ENCODE data around the gene NDUFAF5.
"Not testable (repeated sequence)": the region's sequence is repeated elsewhere in the genome, so short reads cannot be mapped to it uniquely, and the experiment has no call there.

NDUFAF5 gene, protein sequence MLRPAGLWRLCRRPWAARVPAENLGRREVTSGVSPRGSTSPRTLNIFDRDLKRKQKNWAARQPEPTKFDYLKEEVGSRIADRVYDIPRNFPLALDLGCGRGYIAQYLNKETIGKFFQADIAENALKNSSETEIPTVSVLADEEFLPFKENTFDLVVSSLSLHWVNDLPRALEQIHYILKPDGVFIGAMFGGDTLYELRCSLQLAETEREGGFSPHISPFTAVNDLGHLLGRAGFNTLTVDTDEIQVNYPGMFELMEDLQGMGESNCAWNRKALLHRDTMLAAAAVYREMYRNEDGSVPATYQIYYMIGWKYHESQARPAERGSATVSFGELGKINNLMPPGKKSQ

GRCh38 chr20:13784893-13785715, at the start of gene NDUFAF5, which contains the start of gene ESF1:
NDUFAF5 (plus strand) TSS chr20:13785028; CDS start chr20:13785069, 41 bp downstream.
ESF1 (minus strand) TSS chr20:13784919; CDS start chr20:13783140, 1,779 bp downstream.
- H3K4me1 ChIP-seq (ENCODE audit: insufficient read depth, low read length) = peaks cover 21% of the 10 kb centered on the region
- no peaks in the 10 kb centered on the region for H3K27me3 ChIP-seq (ENCODE audit: control insufficient read depth in 1 of 2, insufficient read depth in 2 of 2, low read length in 2 of 2)
- H3K27ac ChIP-seq (ENCODE audit: low read depth, low read length) = peak within 1 kb of the TSS; percentile 90
- no peaks in the 10 kb centered on the region for H3K9me3 ChIP-seq (ENCODE audit: low read length)
- H3K9ac ChIP-seq (ENCODE audit: low read length) = peak within 1 kb of the TSS; percentile 88
- peaks cover 17% of the 10 kb centered on the region for H3K36me3 ChIP-seq (ENCODE audit: insufficient read depth, low read length)
- peak within 1 kb of the TSS; percentile 89 to 98 for H3K4me3 ChIP-seq (ENCODE audit: low read depth in 1 of 2, low read length in 2 of 2)

GRCh38 chr20:13735826-13736225, 49.0 kb upstream of the NDUFAF5 start:
- H3K27ac ChIP-seq (ENCODE audit: low read depth, low read length) = peak overlapping the region; percentile 22

DNA sequence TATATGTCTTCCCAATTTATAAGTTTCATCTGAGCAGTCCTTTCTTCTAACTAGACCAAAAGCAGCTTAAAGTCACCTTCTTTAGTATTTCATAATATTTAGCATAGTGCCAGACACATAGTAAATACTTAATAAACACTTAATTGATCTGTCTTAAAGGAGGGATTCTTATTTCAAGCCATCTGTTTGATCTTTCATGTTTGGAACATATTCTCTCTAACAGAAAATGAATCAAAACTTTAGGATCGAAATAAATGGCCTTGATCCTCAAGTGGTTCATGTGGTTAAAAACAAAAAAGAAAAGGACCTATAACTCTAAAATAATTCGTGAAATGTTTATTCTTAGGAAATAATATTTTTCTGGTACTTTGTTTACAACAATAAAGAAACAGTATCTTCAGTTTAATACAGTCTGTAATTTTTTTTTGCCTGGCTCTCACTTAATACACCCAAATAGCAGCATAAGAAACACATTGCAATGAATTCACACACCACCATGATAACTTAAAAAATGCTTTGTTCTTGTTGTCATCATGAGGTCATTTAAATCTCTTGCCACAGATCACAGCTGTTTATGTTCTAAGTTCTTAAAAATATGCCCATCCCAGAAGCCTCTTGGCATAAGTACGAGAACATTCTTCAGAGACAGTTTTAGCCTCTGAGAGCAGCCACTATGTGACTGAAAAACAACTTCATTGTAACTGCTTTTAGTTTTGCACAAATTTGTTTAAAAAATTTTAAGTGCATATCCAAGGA, 48.2 kb upstream of the NDUFAF5 start:
- Histone ChIP-seq H3K36me3 (ENCODE audit: insufficient read depth, low read length) (peaks cover 9% of the 10 kb centered on the region), H3K4me3 (ENCODE audit: low read depth in 1 of 2, low read length in 2 of 2) (no peak overlapping the region), H3K9ac (ENCODE audit: low read length) (no peak overlapping the region), H3K27me3 (ENCODE audit: control insufficient read depth in 1 of 2, insufficient read depth in 2 of 2, low read length in 2 of 2) (no peaks in the 10 kb centered on the region), H3K4me1 (ENCODE audit: insufficient read depth, low read length) (peaks cover 22% of the 10 kb centered on the region), H3K27ac (ENCODE audit: low read depth, low read length) (peak overlapping the region; percentile 22), H3K9me3 (ENCODE audit: low read length) (no peaks in the 10 kb centered on the region)

More at GRCh38 chr20:13735826-13736225, 49.0 kb upstream of the NDUFAF5 start:
- H3K4me1 ChIP-seq (ENCODE audit: insufficient read depth, low read length) = peaks cover 22% of the 10 kb centered on the region
- no peak overlapping the region for H3K9ac ChIP-seq (ENCODE audit: low read length)
- no peak overlapping the region for H3K4me3 ChIP-seq (ENCODE audit: low read depth in 1 of 2, low read length in 2 of 2)
- peaks cover 9% of the 10 kb centered on the region for H3K36me3 ChIP-seq (ENCODE audit: insufficient read depth, low read length)
- no peaks in the 10 kb centered on the region for H3K27me3 ChIP-seq (ENCODE audit: control insufficient read depth in 1 of 2, insufficient read depth in 2 of 2, low read length in 2 of 2)
- no peaks in the 10 kb centered on the region for H3K9me3 ChIP-seq (ENCODE audit: low read length)

DNA sequence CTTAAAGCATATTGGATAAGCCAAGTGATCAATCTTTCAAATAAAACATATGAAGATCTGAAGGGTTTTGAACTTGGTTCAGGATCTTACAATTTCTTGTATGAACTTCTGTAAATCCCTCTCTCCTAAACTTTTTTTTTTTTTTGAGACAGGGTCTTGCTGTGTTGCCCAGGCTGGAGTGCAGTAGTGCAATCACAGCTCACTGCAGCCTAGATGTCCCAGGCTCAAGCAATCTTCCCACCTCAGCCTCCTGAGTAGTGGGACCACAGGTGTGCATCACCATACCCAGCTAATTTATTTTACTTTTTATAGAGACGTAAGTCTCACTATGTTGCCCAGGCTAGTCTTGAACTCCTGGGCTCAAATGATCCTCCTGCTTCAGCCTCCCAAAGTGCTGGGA, 46.6 kb upstream of the NDUFAF5 start:
- not testable (repeated sequence) for H3K4me3 ChIP-seq (ENCODE audit: low read depth in 1 of 2, low read length in 2 of 2); H3K36me3 ChIP-seq (ENCODE audit: insufficient read depth, low read length); H3K27ac ChIP-seq (ENCODE audit: low read depth, low read length); H3K9me3 ChIP-seq (ENCODE audit: low read length); H3K9ac ChIP-seq (ENCODE audit: low read length); H3K27me3 ChIP-seq (ENCODE audit: control insufficient read depth in 1 of 2, insufficient read depth in 2 of 2, low read length in 2 of 2)
- H3K4me1 ChIP-seq (ENCODE audit: insufficient read depth, low read length) = peaks cover 22% of the 10 kb centered on the region

DNA sequence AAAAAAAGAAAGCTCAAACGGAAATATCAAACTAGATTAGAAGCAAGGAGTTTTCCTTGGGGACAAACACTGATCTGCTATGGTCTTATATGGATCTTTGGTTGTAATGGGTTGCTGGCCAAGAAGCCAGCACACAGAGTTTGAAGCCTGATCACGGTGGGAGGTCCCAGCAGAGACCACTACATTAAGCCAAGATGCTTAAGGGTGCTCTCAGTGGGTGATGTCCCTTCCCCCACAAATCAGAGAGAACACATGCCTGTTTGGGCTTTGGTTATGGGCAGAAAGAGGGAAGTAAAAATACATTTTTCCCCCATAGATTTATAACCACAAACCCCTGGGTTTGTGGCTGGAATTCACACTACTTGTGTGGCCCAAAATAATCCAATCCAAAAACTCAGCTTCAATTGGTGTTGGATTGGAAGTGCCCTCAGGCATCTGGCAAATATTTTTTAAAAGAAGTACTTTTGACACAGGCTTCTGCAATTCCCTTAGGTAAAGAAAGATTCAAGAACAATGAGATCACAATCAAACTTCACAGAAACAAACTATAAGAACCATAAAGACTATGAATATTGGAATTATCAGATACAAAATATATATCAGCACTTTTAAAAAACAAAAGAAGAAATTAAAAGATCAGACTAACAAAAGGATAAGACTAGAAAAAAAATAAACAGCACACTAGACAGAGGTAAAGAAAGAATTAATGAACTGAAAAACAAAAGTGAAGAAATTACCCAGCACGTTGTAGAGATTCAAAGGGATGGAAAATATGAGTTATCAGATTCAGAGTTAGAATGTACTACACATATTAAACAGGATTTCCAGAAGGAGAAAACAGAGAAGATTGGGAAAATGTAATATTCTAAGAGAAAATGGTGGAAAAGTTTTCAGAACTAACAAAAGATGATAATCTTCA, 44.8 kb upstream of the NDUFAF5 start:
- H3K9me3 ChIP-seq (ENCODE audit: low read length) = no peaks in the 10 kb centered on the region
- no peak overlapping the region for H3K4me3 ChIP-seq (ENCODE audit: low read depth in 1 of 2, low read length in 2 of 2)
- peaks cover 5% of the 10 kb centered on the region for H3K36me3 ChIP-seq (ENCODE audit: insufficient read depth, low read length)
- no peaks in the 10 kb centered on the region for H3K27me3 ChIP-seq (ENCODE audit: control insufficient read depth in 1 of 2, insufficient read depth in 2 of 2, low read length in 2 of 2)
- no peak overlapping the region for H3K27ac ChIP-seq (ENCODE audit: low read depth, low read length)
- H3K4me1 ChIP-seq (ENCODE audit: insufficient read depth, low read length) = peaks cover 22% of the 10 kb centered on the region
- no peak overlapping the region for H3K9ac ChIP-seq (ENCODE audit: low read length)

GRCh38 chr20:13741879-13742278, 42.9 kb upstream of the NDUFAF5 start:
- Histone ChIP-seq H3K9me3 (ENCODE audit: low read length) (no peaks in the 10 kb centered on the region), H3K27me3 (ENCODE audit: control insufficient read depth in 1 of 2, insufficient read depth in 2 of 2, low read length in 2 of 2) (no peaks in the 10 kb centered on the region), H3K27ac (ENCODE audit: low read depth, low read length) (no peak overlapping the region), H3K36me3 (ENCODE audit: insufficient read depth, low read length) (peaks cover 5% of the 10 kb centered on the region), H3K4me1 (ENCODE audit: insufficient read depth, low read length) (peaks cover 9% of the 10 kb centered on the region), H3K4me3 (ENCODE audit: low read depth in 1 of 2, low read length in 2 of 2) (no peak overlapping the region), H3K9ac (ENCODE audit: low read length) (no peak overlapping the region)

DNA sequence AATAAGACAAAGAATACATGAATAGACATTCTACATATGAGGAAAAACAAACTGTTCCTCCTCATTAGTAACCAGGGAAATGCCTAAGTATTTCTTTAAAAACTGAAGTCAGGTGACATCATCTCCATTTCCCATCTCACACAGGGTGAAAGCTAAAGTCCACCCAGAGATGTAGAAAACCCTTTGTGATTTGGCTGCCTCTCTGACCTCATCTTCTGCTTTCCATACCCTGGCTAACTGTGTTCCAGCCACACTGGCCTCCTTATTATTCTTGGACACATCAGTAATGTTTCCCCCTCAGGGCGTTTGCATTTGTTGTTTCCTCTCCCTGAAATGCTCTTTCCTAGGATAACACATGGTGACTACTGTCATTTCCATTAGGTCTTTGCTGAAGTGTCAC, 40.5 kb upstream of the NDUFAF5 start:
- Histone ChIP-seq H3K9ac (ENCODE audit: low read length) (no peak overlapping the region), H3K27ac (ENCODE audit: low read depth, low read length) (no peak overlapping the region), H3K27me3 (ENCODE audit: control insufficient read depth in 1 of 2, insufficient read depth in 2 of 2, low read length in 2 of 2) (no peaks in the 10 kb centered on the region), H3K9me3 (ENCODE audit: low read length) (no peaks in the 10 kb centered on the region), H3K4me3 (ENCODE audit: low read depth in 1 of 2, low read length in 2 of 2) (no peak overlapping the region), H3K36me3 (ENCODE audit: insufficient read depth, low read length) (peaks cover 9% of the 10 kb centered on the region), H3K4me1 (ENCODE audit: insufficient read depth, low read length) (no peaks in the 10 kb centered on the region)

DNA sequence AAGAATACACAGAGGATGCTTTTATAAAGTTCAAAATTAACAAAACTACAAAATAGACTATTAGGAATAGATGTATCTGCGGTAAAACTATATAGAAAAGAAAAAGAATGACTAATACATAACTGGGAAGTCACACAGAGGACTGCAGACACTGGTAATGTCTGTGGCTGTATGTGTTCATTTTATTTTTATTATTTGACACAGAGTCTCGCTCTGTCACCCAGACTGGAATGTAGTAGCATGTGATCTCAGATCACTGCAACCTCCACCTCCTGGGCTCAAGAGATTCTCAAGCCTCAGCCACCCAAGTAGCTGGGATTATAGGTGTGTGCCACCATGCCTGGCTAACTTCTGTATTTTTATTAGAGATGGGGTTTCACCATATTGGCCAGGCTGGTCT, 39.0 kb upstream of the NDUFAF5 start:
- Histone ChIP-seq H3K36me3 (ENCODE audit: insufficient read depth, low read length) (peaks cover 9% of the 10 kb centered on the region), H3K27ac (ENCODE audit: low read depth, low read length) (no peak overlapping the region), H3K9me3 (ENCODE audit: low read length) (no peaks in the 10 kb centered on the region), H3K4me1 (ENCODE audit: insufficient read depth, low read length) (no peaks in the 10 kb centered on the region), H3K9ac (ENCODE audit: low read length) (no peak overlapping the region), H3K27me3 (ENCODE audit: control insufficient read depth in 1 of 2, insufficient read depth in 2 of 2, low read length in 2 of 2) (no peaks in the 10 kb centered on the region), H3K4me3 (ENCODE audit: low read depth in 1 of 2, low read length in 2 of 2) (no peak overlapping the region)

GRCh38 chr20:13749811-13750210, 35.0 kb upstream of the NDUFAF5 start:
- H3K9ac ChIP-seq (ENCODE audit: low read length) = no peak overlapping the region
- no peaks in the 10 kb centered on the region for H3K27me3 ChIP-seq (ENCODE audit: control insufficient read depth in 1 of 2, insufficient read depth in 2 of 2, low read length in 2 of 2)
- peaks cover 5% of the 10 kb centered on the region for H3K36me3 ChIP-seq (ENCODE audit: insufficient read depth, low read length)
- H3K9me3 ChIP-seq (ENCODE audit: low read length) = no peaks in the 10 kb centered on the region
- no peak overlapping the region for H3K4me3 ChIP-seq (ENCODE audit: low read depth in 1 of 2, low read length in 2 of 2)
- H3K27ac ChIP-seq (ENCODE audit: low read depth, low read length) = no peak overlapping the region
- H3K4me1 ChIP-seq (ENCODE audit: insufficient read depth, low read length) = no peaks in the 10 kb centered on the region

DNA sequence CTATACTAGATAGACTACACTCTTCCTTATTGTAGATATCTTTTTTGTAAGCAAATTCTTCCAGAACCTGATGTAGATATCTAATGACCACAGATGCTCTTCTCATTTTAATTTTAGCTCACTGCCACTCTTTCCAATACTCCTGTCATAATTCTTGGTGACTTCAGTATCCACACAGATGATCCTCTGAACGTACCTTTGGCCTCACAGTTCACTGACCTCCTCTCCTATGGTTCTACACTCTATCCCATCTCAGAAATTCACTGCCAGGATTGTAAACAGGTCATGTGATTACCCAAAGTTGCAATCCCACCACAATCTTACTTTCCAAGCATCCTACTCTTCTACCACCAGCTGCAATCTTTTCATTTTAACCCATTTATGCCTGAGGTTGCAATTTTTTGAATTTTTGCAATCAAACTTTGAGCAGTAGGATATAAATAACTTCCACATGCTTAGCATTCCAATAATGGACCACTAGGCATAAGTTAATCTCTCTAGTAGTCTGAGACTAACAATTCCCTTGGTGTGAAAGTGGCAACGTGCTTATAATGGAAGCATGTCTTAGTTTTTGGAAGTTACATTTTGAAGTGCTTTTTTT, 31.3 kb upstream of the NDUFAF5 start:
- Histone ChIP-seq H3K9me3 (ENCODE audit: low read length) (no peaks in the 10 kb centered on the region), H3K9ac (ENCODE audit: low read length) (no peak overlapping the region), H3K27me3 (ENCODE audit: control insufficient read depth in 1 of 2, insufficient read depth in 2 of 2, low read length in 2 of 2) (no peaks in the 10 kb centered on the region), H3K36me3 (ENCODE audit: insufficient read depth, low read length) (peaks cover 11% of the 10 kb centered on the region), H3K4me1 (ENCODE audit: insufficient read depth, low read length) (no peaks in the 10 kb centered on the region), H3K27ac (ENCODE audit: low read depth, low read length) (no peak overlapping the region), H3K4me3 (ENCODE audit: low read depth in 1 of 2, low read length in 2 of 2) (no peak overlapping the region)
